Endothelial cell of umbilical vein (primary cell): ENCODE results near the gene PRUNE2.

Experiments used
- CTCF ChIP-seq, 2 donors: IDR thresholded peaks; 1 replicate in 1 of 2; 2 replicates in 1 of 2; pipeline ENCODE4 v1.5.1; 2011; ENCODE audit warnings: low read length in 2 of 2, mild to moderate bottlenecking in 2 of 2, moderate library complexity in 2 of 2, control low read depth in 1 of 2, inconsistent platforms in 1 of 2, low read depth in 1 of 2; ENCODE audit not compliant: insufficient read depth in 1 of 2; ENCODE audit errors: extremely low read depth in 1 of 2
- EZH2 ChIP-seq: IDR thresholded peaks from 2 replicates; pipeline ENCODE4 v1.6.1; 2012; ENCODE audit warnings: borderline replicate concordance, low read depth, mild to moderate bottlenecking, moderate library complexity, low read length, inconsistent platforms; ENCODE audit not compliant: severe bottlenecking
- FOS ChIP-seq: IDR thresholded peaks from 2 replicates; pipeline ENCODE4 v1.6.1; 2011; ENCODE audit warnings: mild to moderate bottlenecking, low read length, moderate library complexity, borderline replicate concordance; ENCODE audit not compliant: insufficient read depth
- JUN ChIP-seq: IDR thresholded peaks from 2 replicates; pipeline ENCODE4 v1.6.1; 2011; ENCODE audit warnings: borderline replicate concordance, low read depth; ENCODE audit not compliant: insufficient read length, insufficient read depth
- MYC ChIP-seq: IDR thresholded peaks from one replicate; pipeline ENCODE4 v1.6.1; 2011; ENCODE audit warnings: mild to moderate bottlenecking, low read depth, low read length

- no peak for TF ChIP-seq EZH2
- TF ChIP-seq CTCF (IDR thresholded peaks at IDR 0.05; ENCODE audit: extremely low read depth in 1 of 2, insufficient read depth in 1 of 2, low read depth in 1 of 2, low read length in 2 of 2) = no peak
- TF ChIP-seq FOS = no peak
- TF ChIP-seq JUN = no peak
- TF ChIP-seq MYC = no peak
Measured at GRCh38 chr9:76796296-76796695, 109.6 kb downstream of the PRUNE2 start.
